ES-I3 (cell line): ENCODE results near the gene RNF113B.

Experiments
- H3K36me3 ChIP-seq: 2 replicates; pipeline ENCODE4 v1.6.1; 2013; ENCODE audit warnings: mild to moderate bottlenecking, low read length, control low read depth, moderate library complexity; ENCODE audit not compliant: insufficient read depth
- H3K4me1 ChIP-seq: 2 replicates; pipeline ENCODE4 v1.6.1; 2013; ENCODE audit warnings: mild to moderate bottlenecking, control low read depth, low read length; ENCODE audit not compliant: insufficient read depth
- H3K9ac ChIP-seq: 2 replicates; pipeline ENCODE4 v1.6.1; 2013; ENCODE audit warnings: low read depth, mild to moderate bottlenecking, low read length, moderate library complexity
- H3K9me3 ChIP-seq: 2 replicates; pipeline ENCODE4 v1.6.1; 2013; ENCODE audit warnings: mild to moderate bottlenecking, low read length, moderate library complexity; ENCODE audit not compliant: control insufficient read depth, insufficient read depth

RNF113B gene

DNA sequence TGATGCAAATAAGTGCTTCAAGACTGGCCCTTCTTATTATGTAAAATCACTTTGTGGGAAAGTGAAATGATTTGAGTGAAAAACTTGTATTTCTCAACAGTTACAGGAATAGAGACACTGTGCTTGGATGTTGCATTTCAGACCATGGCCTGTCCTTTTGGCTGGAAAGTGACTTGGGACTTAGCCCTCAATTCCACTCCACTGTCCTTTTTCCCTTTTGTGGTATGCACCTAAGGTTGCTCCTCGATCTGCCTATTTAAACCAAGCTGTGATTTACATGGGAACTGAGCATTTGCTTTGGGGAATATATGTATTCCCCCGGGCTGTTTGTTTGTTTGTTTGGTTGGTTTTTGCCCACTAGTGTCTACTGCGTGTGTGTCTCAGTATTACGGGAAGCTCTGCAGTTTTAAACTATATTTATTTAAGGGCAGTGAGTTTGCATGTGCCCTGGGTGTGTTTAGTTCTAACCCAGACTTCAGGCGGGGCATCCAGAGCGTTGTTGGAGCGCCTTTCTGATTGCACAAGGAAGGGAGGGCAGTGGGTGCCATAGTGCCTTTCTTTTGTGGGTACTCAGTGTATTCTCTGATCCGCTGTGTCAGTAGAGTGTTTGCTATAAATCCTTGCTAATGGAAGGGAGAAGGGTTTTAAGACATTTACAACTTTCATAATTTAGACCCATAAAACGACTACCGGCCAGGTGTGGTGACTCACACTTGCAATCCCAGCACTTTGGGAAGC lies 18.2 kb upstream of the RNF113B start:
- H3K36me3 ChIP-seq = no peaks in the 10 kb centered on the region
- H3K9ac ChIP-seq = no peak overlapping the region
- H3K9me3 ChIP-seq = no peaks in the 10 kb centered on the region
- peaks cover 24% of the 10 kb centered on the region for H3K4me1 ChIP-seq

GRCh38 chr13:98192008-98192407 lies 14.9 kb upstream of the RNF113B start:
- no peaks in the 10 kb centered on the region for H3K9me3 ChIP-seq
- peaks cover 15% of the 10 kb centered on the region; the same call in 1 of the 2 replicates for H3K4me1 ChIP-seq
- no peaks in the 10 kb centered on the region for H3K36me3 ChIP-seq
- H3K9ac ChIP-seq = no peak overlapping the region

GRCh38 chr13:98190889-98191444 lies 13.9 kb upstream of the RNF113B start:
- no peak overlapping the region for H3K9ac ChIP-seq

GRCh38 chr13:98189841-98190505 lies 12.9 kb upstream of the RNF113B start:
- no peak overlapping the region for H3K9ac ChIP-seq
- H3K36me3 ChIP-seq = no peaks in the 10 kb centered on the region
- no peaks in the 10 kb centered on the region for H3K9me3 ChIP-seq
- peaks cover 9% of the 10 kb centered on the region; the same call in 1 of the 2 replicates for H3K4me1 ChIP-seq

More at GRCh38 chr13:98190889-98191444, 13.9 kb upstream of the RNF113B start:
- H3K36me3 ChIP-seq = no peaks in the 10 kb centered on the region
- peaks cover 15% of the 10 kb centered on the region; the same call in 1 of the 2 replicates for H3K4me1 ChIP-seq
- no peaks in the 10 kb centered on the region for H3K9me3 ChIP-seq

GRCh38 chr13:98188544-98189166 lies 11.6 kb upstream of the RNF113B start:
- Histone ChIP-seq H3K36me3 (no peaks in the 10 kb centered on the region), H3K9ac (no peak overlapping the region), H3K9me3 (no peaks in the 10 kb centered on the region), H3K4me1 (0 out of 2 replicates have a peak, but pooled peaks cover 4% of the 10 kb centered on the region)

GRCh38 chr13:98187965-98188261 lies 10.8 kb upstream of the RNF113B start:
- Histone ChIP-seq H3K36me3 (no peaks in the 10 kb centered on the region), H3K9me3 (no peaks in the 10 kb centered on the region), H3K9ac (no peak overlapping the region), H3K4me1 (0 out of 2 replicates have a peak, but pooled peaks cover 4% of the 10 kb centered on the region)

- Histone ChIP-seq H3K36me3 (no peaks in the 10 kb centered on the region), H3K4me1 (0 out of 2 replicates have a peak, but pooled peaks cover 4% of the 10 kb centered on the region), H3K9me3 (no peaks in the 10 kb centered on the region), H3K9ac (no peak overlapping the region)
These were observed 10.3 kb upstream of the RNF113B start for GRCh38 chr13:98187155-98187964.

- no peak overlapping the region for H3K9ac ChIP-seq
- no peaks in the 10 kb centered on the region for H3K36me3 ChIP-seq
- H3K4me1 ChIP-seq = peaks cover 8% of the 10 kb centered on the region; the same call in 1 of the 2 replicates
- H3K9me3 ChIP-seq = no peaks in the 10 kb centered on the region
These were observed 7.7 kb upstream of the RNF113B start for GRCh38 chr13:98184792-98185191.

DNA sequence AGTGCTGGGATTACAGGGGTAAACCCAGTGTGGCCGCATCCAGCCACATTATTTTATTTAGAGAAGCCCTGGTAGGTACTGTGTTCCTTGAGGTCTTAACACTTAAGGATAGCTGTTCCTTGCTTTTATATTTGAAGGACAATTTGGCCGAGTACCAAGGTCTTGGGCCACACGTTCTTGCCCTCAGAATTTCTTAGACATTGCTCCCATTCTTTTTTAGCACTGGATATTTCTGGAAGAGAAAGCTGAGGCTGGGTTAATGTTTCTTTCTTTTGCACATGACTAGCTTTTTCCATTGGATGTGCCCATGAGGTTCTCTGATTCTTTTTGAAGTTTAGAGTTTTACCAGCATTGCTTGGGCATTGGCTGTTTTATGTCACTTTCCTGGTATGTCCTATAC lies 5.5 kb upstream of the RNF113B start:
- no peaks in the 10 kb centered on the region for H3K36me3 ChIP-seq
- H3K9me3 ChIP-seq = no peaks in the 10 kb centered on the region
- H3K4me1 ChIP-seq = peaks cover 4% of the 10 kb centered on the region; the same call in 1 of the 2 replicates
- H3K9ac ChIP-seq = no peak overlapping the region

GRCh38 chr13:98182153-98182552 lies 5.1 kb upstream of the RNF113B start:
- Histone ChIP-seq H3K36me3 (no peaks in the 10 kb centered on the region), H3K9ac (no peak overlapping the region), H3K9me3 (no peaks in the 10 kb centered on the region), H3K4me1 (peaks cover 4% of the 10 kb centered on the region; the same call in 1 of the 2 replicates)

GRCh38 chr13:98181111-98181815 lies 4.2 kb upstream of the RNF113B start:
- Histone ChIP-seq H3K36me3 (no peaks in the 10 kb centered on the region), H3K9ac (no peak overlapping the region), H3K4me1 (peaks cover 4% of the 10 kb centered on the region; the same call in 1 of the 2 replicates), H3K9me3 (no peaks in the 10 kb centered on the region)

GRCh38 chr13:98180092-98180491 lies 3.0 kb upstream of the RNF113B start:
- H3K9ac ChIP-seq = no peak overlapping the region
- H3K9me3 ChIP-seq = no peaks in the 10 kb centered on the region
- H3K36me3 ChIP-seq = no peaks in the 10 kb centered on the region
- peaks cover 6% of the 10 kb centered on the region; the same call in 1 of the 2 replicates for H3K4me1 ChIP-seq

DNA sequence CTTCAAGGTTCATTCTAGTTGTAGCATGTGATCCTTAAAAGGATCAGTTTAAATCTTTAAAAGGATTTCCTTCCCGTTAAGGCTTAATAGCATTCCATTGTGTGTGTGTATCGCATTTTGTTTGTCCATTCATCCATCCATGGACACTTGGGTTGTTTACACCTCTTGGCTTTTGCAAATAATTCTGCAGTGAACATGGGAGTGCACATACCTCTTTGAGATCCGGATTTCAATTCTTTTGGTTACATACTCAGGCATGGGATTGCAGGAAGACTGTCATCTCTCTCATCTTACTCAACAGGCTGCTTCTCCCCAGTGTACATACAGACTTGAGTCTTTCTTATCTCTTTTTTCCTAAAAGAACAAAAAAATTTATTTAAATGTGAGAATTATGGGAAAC lies 1.2 kb downstream of the RNF113B start:
- no peaks in the 10 kb centered on the region for H3K9me3 ChIP-seq
- H3K4me1 ChIP-seq = peaks cover 44% of the 10 kb centered on the region
- 0 out of 2 replicates have a peak, but pooled peaks cover 2% of the 10 kb centered on the region for H3K36me3 ChIP-seq
- H3K9ac ChIP-seq = no peak overlapping the region
